SK-N-SH treated with all-trans-retinoic acid at 6 μM for 48 hours (cell line): ENCODE data around the gene SPDYE2.
"Not testable (repeated sequence)": the region's sequence is repeated elsewhere in the genome, so short reads cannot be mapped to it uniquely, and the experiment has no call there.

Source experiments
- ATAC-seq: fragments of 200-7000 bp; cut with Tn5 transposase; 3 replicates; pipeline ENCODE4 v1.9.1; 2020; ENCODE audit warnings: mild to moderate bottlenecking, moderate library complexity

Gene SPDYE2

DNA sequence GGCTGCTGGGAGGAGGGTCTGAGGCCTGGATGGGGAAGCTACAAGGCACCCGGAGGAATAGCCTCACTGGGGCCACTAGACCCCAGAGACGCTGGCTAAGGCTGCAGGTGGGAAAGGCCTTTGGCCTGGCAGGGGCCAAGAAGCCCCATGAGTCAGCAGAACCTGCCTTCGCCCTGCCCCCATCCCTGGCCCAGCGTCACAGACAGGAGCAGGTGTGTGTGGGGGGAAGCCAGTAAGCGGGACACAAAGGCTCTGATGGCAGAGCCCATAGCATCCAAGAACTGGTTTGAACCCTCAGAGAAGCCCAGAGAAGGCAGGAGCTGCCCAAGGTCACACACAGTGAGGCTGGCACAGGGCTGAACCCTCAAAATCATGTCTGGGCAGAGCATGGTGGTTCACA, 55.8 kb downstream of the SPDYE2 start:
- ATAC-seq = not testable (repeated sequence)

DNA sequence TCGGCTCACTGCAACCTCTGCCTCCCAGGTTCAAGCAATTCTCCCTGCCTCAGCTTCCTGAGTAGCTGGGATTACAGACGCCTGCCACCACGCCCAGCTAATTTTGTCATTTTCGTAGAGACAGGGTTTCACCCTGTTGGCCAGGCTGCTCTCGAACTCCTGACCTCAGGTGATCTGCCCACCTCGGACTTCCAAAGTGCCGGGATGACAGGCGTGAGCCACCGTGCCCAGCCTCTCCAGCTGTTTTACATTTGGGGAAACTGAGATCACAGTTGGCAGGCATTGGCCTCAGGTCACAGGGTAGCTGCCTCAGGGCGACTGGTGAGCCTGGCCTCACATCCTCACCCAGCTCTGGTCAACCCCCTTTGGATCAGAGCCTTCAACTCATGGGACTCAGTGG, 58.7 kb downstream of the SPDYE2 start:
- ATAC-seq = not testable (repeated sequence)

DNA sequence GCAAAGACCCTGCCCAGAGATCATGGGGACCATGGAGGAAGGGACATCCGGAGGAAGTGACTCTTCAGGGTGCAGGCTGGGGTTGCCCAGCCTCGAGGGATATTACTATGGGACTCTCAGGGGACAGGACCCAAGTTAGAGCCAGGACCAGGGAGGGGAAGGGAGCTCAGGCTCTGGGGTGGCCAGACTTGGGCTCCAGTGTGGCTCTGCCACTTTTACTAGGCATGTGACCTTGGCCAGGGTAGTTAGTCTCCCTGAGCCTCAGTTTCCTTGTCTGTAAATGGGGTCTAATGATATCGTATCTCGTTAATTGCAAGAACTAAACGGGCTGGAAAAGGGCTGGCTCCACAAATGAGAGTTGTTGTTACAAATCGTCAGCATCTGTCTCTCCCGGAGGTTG, 59.4 kb downstream of the SPDYE2 start:
- ATAC-seq = not testable (repeated sequence)

DNA sequence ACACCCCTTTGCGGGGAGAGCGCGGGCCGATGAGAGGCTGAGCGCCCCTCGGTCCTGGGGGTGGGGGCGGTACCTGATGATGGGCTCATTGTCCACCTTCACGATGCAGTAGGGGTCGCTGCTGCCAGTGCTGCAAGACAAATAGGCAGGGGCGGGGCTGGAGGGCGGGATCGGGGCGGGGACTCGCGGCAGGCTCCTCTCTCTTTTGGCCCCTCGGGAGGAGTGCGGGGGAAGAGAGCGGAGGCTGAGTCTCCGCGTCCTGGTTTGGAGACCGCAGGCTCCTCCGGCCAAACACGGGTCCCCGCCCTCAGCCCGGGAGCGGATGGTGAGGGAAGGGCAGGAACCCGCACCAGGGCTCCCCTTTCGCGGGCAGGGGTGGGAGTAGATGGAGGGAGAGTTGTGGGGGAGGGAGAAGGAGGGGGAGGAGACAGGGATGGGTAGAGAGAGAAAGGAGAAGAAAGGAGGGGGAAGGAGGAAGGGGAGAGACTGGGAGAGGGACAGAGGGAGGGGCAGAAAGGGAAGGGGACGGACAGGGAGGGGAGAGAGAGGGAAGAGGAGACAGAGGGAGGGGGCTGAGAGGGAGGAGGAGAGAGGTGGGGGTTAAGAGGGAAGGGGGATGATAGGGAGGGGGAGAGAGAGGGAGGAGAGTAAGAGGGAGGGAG, 60.1 kb downstream of the SPDYE2 start:
- peak; percentile 80 for ATAC-seq

DNA sequence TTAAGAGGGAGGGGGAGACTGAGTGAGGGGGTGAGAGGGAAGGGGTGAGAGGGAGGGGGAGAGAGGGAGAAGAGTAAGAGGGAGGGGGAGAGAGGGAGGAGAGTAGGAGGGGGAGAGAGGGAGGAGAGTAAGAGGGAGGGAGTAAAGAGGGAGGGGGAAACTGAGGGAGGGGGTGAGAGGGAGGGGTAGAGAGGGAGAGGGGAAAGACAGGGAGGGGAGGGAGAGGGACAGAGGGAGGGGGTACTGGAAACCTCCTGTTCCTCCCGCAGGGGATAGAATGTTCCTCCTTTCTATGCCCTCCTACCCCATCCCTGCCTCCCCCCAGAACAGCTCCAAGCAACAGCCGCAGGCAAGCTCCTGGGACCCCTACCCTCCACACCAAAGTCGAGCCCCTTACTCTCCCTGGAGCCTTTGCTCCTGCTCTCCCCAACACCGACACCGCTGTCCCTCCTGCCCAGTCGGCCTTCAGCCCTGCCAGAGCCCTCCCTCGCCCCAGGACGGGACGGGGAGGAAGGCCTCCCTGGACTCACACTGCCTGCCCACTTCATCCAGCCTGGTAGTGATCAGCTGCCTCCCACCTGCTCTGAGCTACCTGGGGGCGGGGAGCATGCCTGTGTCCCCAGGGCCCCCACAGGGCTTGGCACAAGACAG, 60.8 kb downstream of the SPDYE2 start:
- peak; percentile 16 for ATAC-seq
